GM19025 (cell line): ENCODE results near the gene CFLAR.
A peak's percentile ranks its signal among the peaks of the same experiment; 100 is the strongest.
"Not testable (repeated sequence)": the region's sequence is repeated elsewhere in the genome, so short reads cannot be mapped to it uniquely, and the experiment has no call there.

Source experiments
- ATAC-seq: cut with Tn5 transposase; IDR thresholded peaks from one replicate; pipeline ENCODE4 v1.9.1; 2021; ENCODE audit warnings: mild to moderate bottlenecking, low read depth, moderate library complexity; ENCODE audit not compliant: unreplicated experiment

CFLAR gene

DNA sequence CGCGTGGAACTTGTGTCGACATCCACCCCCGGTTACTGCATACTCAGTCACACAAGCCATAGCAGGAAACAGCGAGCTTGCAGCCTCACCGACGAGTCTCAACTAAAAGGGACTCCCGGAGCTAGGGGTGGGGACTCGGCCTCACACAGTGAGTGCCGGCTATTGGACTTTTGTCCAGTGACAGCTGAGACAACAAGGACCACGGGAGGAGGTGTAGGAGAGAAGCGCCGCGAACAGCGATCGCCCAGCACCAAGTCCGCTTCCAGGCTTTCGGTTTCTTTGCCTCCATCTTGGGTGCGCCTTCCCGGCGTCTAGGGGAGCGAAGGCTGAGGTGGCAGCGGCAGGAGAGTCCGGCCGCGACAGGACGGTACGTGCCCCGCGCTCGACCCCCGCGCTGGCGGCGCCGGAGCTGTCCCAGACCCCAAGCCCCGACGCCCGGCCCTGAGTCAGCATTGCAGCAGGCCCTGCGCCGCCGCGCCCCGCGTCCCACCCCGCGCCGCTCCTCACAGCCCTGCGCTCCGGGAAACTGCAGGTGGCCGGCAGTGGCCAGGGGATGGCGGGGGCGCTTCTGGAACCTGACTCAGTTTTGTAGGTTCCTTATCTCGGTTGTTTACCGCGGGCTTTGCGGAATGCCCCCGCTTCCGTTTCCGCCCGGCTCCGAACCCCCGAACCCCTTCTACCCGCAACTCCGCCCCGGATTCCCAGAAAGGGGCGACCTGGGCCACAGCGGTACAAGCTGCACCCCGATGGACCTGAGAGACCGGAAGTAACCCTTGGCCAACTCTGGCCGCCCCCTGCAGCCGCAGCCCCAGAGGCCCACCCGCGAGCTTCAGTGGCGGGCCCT lies at the start of gene CFLAR:
CFLAR (plus strand) TSS at position 50 of the 844 bp plus-strand sequence. CDS start 13,702 bp downstream, outside the sequence.
- peak; percentile 35 for ATAC-seq

DNA sequence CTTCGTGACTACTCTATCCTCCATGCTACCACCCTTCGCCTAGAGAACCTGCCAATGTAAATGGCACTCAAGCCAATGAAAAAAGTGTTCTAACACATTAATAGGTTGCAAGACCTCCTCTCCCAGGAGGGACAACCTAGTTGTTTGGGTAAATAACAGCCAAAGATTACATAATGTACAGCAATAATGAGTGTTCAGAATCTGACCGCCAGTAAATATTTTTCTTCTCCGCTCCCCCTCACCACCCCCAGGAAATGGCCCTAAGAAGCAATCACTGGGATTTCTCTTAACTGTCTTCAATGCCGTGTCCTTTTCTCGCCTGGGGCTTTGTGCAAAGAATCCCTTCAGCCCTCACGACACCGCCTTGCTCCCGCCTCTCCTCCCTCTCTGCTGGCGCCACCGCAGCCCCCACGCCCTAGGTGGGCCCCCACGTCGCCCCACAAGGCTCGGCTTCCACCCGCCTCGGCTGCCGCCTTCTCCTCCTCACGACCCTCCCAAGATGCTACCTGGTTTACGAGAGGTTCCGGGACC lies 45.0 kb upstream of the CFLAR start:
- ATAC-seq, result peak; percentile 16

- peak; percentile 98 for ATAC-seq
Measured at GRCh38 chr2:201071479-201072200, 44.3 kb upstream of the CFLAR start, which contains the start of the genes HYCC2 and NDUFB3. TSS of gene HYCC2 (minus strand) at chr2:201071671. CDS start at chr2:201024009, 47,662 bp downstream. TSS of gene NDUFB3 (plus strand) at chr2:201072001. CDS start at chr2:201078883, 6,882 bp downstream.

DNA sequence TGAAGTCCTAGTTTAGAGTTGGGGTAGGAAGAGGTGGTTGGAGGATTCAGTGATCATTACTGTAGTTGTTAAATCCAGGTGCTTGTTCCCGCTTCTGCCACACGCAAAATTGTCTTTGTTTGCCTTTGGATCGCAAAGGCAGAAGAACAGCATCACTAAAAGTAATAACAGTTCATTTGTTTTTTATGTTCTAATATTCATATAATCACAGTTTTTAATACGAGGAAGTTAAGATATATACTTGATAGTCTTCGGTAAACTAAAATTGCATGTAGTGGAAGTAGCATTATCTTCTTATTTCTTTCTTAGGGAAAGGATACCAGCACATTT lies 43.8 kb upstream of the CFLAR start:
- no peak for ATAC-seq

- ATAC-seq, result no peak
Measured at GRCh38 chr2:201073071-201073470, 42.9 kb upstream of the CFLAR start.

GRCh38 chr2:201074996-201075395 lies 41.0 kb upstream of the CFLAR start:
- no peak for ATAC-seq

DNA sequence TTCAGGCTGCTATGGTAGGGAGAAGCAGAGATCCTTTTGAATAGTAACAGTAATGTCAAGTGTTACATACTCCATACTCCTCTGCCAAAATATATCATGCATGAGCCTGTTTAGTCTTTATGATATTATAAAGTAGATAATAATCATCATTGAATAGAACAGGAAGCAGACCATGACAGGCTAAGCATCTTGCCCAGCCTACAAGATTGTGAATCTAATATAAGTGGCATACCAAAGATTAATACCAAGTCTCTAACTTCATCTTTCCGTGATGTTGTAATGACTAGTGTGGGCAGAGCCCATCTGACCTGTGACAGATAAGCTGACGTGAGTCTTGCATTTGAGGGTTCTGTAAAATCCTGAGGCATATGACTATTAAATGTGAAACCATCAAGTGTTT lies 31.1 kb upstream of the CFLAR start:
- ATAC-seq, result no peak

DNA sequence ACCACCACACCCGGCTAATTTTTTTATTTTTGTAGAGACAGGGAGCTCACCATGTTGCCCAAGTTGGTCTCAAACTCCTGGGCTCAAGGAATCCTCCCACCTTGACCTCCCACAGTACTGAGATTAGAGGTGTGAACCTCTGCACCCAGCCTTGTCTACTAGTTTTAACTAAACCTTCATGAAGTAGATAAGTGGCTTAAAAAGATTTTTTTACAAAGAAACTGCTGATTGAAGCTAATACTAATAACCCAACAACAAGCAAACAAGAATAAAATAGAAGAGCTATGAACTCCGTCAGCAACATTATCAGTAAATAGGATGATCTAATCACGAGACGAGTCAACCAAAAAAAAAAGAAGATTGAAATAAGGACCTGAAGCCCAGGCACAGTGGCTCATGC lies 25.4 kb upstream of the CFLAR start:
- no peak for ATAC-seq

GRCh38 chr2:201093573-201093972 lies 22.4 kb upstream of the CFLAR start:
- no peak for ATAC-seq

- ATAC-seq, result no peak
Measured at GRCh38 chr2:201100497-201100896, 15.5 kb upstream of the CFLAR start.

- no peak for ATAC-seq
Measured at GRCh38 chr2:201105759-201106158, 10.2 kb upstream of the CFLAR start.

DNA sequence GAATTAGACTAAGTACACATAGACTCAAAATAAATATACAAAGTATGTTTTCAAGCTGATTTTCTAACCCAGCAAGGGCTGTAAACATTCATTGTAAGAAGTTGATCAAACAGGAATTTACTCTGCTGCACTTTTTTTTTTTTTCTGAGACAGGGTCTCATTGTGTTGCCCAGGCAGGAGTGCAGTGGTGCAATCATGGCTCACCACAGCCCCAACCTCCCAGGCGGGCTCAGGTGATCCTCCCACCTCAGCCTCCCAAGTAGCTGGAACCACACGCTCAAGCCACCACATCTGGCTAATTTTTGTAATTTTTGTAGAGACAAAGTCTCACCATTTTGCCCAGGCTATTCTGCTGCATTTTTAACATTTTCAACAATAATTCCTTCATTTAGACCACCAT lies 8.3 kb upstream of the CFLAR start:
- ATAC-seq, result no peak

DNA sequence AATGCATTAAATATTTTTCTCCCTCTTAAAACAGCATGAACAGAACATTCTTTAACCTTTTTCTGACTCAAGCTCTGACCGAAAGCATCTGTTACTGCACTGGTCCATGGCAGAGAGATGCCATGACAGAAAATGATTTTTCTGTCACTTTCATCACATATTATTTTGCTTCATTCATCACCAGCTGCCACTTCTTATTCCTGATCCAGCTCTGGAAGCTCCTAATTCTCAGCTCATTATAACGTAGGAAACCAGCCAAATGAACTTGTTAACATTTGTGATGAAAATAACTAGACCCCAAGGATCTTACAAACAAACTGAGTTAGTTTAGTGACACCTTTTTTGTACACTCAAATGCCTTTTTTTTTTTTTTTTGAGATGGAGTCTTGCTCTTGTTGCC lies 7.6 kb upstream of the CFLAR start:
- ATAC-seq, result no peak

DNA sequence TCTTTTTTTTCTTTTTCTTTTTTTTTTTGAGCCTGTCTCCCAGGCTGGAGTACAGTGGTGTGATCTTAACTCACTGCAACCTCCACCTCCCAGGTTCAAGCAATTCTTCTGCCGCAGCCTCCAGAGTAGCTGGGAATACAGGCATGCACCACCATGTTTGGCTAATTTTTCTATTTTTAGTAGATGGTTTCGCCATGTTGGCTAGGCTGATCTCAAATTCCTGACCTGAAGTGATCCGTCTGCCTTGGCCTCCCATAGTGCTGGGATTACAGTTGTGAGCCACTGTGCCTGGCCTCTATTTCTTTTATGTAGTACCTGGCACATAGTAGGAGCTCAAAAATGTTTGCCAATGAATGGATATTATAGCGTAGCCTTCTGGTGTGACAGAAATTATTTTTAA lies 6.8 kb upstream of the CFLAR start:
- ATAC-seq, result no peak

DNA sequence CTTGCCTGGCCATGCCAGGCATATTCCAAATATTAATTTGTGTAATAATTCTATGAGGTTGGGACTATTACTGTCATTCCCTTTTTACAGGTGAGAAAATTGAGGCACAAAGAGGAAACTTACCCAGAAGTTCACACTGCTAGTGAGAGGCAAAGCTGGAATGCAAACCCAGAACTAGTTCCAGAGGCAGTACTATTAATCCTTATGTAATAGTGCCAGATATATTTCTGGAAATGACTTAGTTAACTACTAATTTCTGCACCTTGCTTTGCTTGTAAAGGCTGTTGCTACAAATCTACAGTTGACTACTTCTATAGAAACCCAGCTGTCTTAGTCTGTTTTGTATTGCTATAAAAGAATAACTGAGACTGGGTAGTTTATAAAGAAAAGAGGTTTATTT lies 5.3 kb upstream of the CFLAR start:
- ATAC-seq, result no peak

- ATAC-seq, result no peak
Measured at GRCh38 chr2:201111096-201111495, 4.9 kb upstream of the CFLAR start.

- ATAC-seq, result no peak
Measured at GRCh38 chr2:201114350-201114749, 1.6 kb upstream of the CFLAR start.

DNA sequence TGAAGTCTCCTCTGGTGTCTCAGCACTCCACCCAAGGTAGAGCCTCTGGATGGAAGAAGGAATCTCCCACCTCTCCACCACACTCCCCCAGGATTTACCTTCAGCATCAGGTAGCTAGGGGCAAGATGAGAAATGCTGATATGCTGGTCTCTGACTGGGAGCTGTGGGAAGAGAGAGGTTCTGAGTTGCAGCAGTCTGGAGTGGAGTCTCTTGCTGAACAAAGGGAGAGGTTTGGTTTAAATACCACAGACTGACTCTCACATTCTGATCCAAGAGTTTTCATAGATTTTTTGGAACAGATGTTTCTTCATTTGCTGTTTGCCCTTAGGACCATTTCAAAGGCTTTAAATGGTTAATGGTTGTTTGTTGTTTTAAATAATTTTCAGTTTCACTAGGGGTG lies 1.1 kb upstream of the CFLAR start:
- no peak for ATAC-seq

- ATAC-seq, result no peak
Measured at GRCh38 chr2:201116959-201117734, 1.2 kb downstream of the CFLAR start.

- ATAC-seq, result not testable (repeated sequence)
Measured at GRCh38 chr2:201117735-201118094, 1.8 kb downstream of the CFLAR start.
